SK-N-SH treated with all-trans-retinoic acid at 6 μM for 48 hours (cell line): ENCODE data around the gene SH2B3.
"Not testable (repeated sequence)": the region's sequence is repeated elsewhere in the genome, so short reads cannot be mapped to it uniquely, and the experiment has no call there.

Experiments
- ATAC-seq: fragments of 200-7000 bp; cut with Tn5 transposase; 3 replicates; pipeline ENCODE4 v1.9.1; 2020; ENCODE audit warnings: mild to moderate bottlenecking, moderate library complexity
- ARNTL ChIP-seq: fragments of 450-650 bp; formaldehyde crosslinking; IDR thresholded peaks from 2 replicates; pipeline ENCODE4 v1.5.0; 2020; ENCODE audit warnings: low read depth, mild to moderate bottlenecking, moderate library complexity, borderline replicate concordance
- BACH2 ChIP-seq: fragments of 250-450 bp; sonication (Bioruptor Pico); IDR thresholded peaks from 2 replicates; pipeline ENCODE4 v1.9.0; 2021; ENCODE audit warnings: mild to moderate bottlenecking, borderline replicate concordance
- CREB5 ChIP-seq: fragments of 250-450 bp; sonication (Bioruptor Pico); IDR thresholded peaks from 2 replicates; pipeline ENCODE4 v1.5.1; 2020; ENCODE audit warnings: low read depth, mild to moderate bottlenecking, moderate library complexity
- CSRNP3 ChIP-seq: fragments of 250-450 bp; sonication (Bioruptor Pico); IDR thresholded peaks from 2 replicates; pipeline ENCODE4 v1.5.1; 2021; ENCODE audit warnings: mild to moderate bottlenecking, moderate library complexity
- OSR1 ChIP-seq: fragments of 250-450 bp; sonication (Bioruptor Pico); IDR thresholded peaks from 2 replicates; pipeline ENCODE4 v1.8.0; 2022; ENCODE audit warnings: moderate library complexity, mild to moderate bottlenecking, inconsistent platforms
- PPARA ChIP-seq: fragments of 250-450 bp; sonication (Bioruptor Pico); IDR thresholded peaks from 2 replicates; pipeline ENCODE4 v1.5.0; 2020; ENCODE audit warnings: mild to moderate bottlenecking, borderline replicate concordance
- RARB ChIP-seq: fragments of 250-450 bp; sonication (Bioruptor Pico); IDR thresholded peaks from 2 replicates; pipeline ENCODE4 v1.8.0; 2021; ENCODE audit warnings: mild to moderate bottlenecking, moderate library complexity
- SNAI2 ChIP-seq: fragments of 250-450 bp; sonication (Bioruptor Pico); IDR thresholded peaks from 2 replicates; pipeline ENCODE4 v1.5.0; 2020; ENCODE audit warnings: mild to moderate bottlenecking, moderate library complexity
- TCF4 ChIP-seq: fragments of 250-450 bp; sonication (Bioruptor Pico); IDR thresholded peaks from 2 replicates; pipeline ENCODE4 v1.8.0; 2021; ENCODE audit warnings: mild to moderate bottlenecking, moderate library complexity, borderline replicate concordance
- TOX ChIP-seq: fragments of 250-450 bp; sonication (Bioruptor Pico); IDR thresholded peaks from 2 replicates; pipeline ENCODE4 v1.8.0; 2021; ENCODE audit warnings: mild to moderate bottlenecking, moderate library complexity, borderline replicate concordance
- ZC3H10 ChIP-seq: fragments of 250-450 bp; sonication (Bioruptor Pico); IDR thresholded peaks from 2 replicates; pipeline ENCODE4 v1.5.1; 2021; ENCODE audit warnings: mild to moderate bottlenecking, moderate library complexity
- ZFP3 ChIP-seq: fragments of 250-450 bp; sonication (Bioruptor Pico); IDR thresholded peaks from 2 replicates; pipeline ENCODE4 v1.5.0; 2020; ENCODE audit warnings: mild to moderate bottlenecking, moderate library complexity
- ZFP30 ChIP-seq: fragments of 450-650 bp; formaldehyde crosslinking; IDR thresholded peaks from 2 replicates; pipeline ENCODE4 v1.5.0; 2022; ENCODE audit warnings: mild to moderate bottlenecking, moderate library complexity
- ZNF70 ChIP-seq: fragments of 450-650 bp; formaldehyde crosslinking; IDR thresholded peaks from 2 replicates; pipeline ENCODE4 v1.5.0; 2020; ENCODE audit warnings: mild to moderate bottlenecking, moderate library complexity
- ZNF8 ChIP-seq: fragments of 450-650 bp; formaldehyde crosslinking; IDR thresholded peaks from 2 replicates; pipeline ENCODE4 v1.5.0; 2020; ENCODE audit warnings: mild to moderate bottlenecking, moderate library complexity
- TF ChIP-seq, protein P1 (sequence below): fragments of 250-450 bp; sonication (Bioruptor Pico); IDR thresholded peaks from 2 replicates; pipeline ENCODE4 v1.8.0; 2021; ENCODE audit warnings: low read depth, mild to moderate bottlenecking, moderate library complexity, borderline replicate concordance
- TF ChIP-seq, protein P2 (sequence below): fragments of 250-450 bp; sonication (Bioruptor Pico); IDR thresholded peaks from 2 replicates; pipeline ENCODE4 v1.5.0; 2020; ENCODE audit warnings: mild to moderate bottlenecking, moderate library complexity

SH2B3 gene

GRCh38 chr12:111369496-111370220 is 36.1 kb upstream of the SH2B3 start:
- TF ChIP-seq BACH2 (CRISPR knock-in tag), result no peak
- no peak for TF ChIP-seq OSR1 (CRISPR knock-in tag)
- TF ChIP-seq ZNF70 (CRISPR knock-in tag), result no peak
- TF ChIP-seq PPARA (CRISPR knock-in tag), result no peak
- ATAC-seq, result no peak

DNA sequence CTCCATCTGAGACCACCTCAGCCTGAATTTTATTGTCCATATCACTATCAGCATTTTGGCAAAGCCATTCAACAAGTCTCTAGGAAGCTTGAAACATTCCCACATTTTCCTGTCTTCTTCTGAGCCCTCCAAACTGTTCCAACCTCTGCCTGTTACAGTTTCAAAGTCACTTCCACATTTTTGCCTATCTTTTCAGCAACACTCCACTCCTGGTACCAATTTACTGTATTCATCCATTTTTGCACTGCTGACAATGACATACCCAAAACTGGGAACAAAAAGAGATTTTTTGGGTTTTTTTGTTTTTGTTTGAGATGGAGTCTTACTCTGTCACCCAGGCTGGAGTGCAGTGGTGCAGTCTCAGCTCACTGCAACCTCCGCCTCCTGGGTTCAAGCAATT is 32.5 kb upstream of the SH2B3 start:
- not testable (repeated sequence) for ATAC-seq

GRCh38 chr12:111377440-111377839 is 28.3 kb upstream of the SH2B3 start:
- ATAC-seq, result no peak
- TF ChIP-seq ZNF8, result no peak

GRCh38 chr12:111379942-111380554 is 25.7 kb upstream of the SH2B3 start:
- ATAC-seq, result no peak

GRCh38 chr12:111384596-111384995 is 21.1 kb upstream of the SH2B3 start:
- ATAC-seq, result no peak
- no peak for TF ChIP-seq ZNF70 (CRISPR knock-in tag)
- no peak for TF ChIP-seq TCF4 (CRISPR knock-in tag)
- no peak for TF ChIP-seq ZC3H10 (CRISPR knock-in tag)
- no peak for TF ChIP-seq CREB5
- TF ChIP-seq CSRNP3 (CRISPR knock-in tag), result no peak
- no peak for TF ChIP-seq SNAI2 (CRISPR knock-in tag)
- TF ChIP-seq, protein P1, sequence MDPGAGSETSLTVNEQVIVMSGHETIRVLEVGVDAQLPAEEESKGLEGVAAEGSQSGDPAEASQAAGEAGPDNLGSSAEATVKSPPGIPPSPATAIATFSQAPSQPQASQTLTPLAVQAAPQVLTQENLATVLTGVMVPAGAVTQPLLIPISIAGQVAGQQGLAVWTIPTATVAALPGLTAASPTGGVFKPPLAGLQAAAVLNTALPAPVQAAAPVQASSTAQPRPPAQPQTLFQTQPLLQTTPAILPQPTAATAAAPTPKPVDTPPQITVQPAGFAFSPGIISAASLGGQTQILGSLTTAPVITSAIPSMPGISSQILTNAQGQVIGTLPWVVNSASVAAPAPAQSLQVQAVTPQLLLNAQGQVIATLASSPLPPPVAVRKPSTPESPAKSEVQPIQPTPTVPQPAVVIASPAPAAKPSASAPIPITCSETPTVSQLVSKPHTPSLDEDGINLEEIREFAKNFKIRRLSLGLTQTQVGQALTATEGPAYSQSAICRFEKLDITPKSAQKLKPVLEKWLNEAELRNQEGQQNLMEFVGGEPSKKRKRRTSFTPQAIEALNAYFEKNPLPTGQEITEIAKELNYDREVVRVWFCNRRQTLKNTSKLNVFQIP (CRISPR knock-in tag), result no peak
- TF ChIP-seq, protein P2, sequence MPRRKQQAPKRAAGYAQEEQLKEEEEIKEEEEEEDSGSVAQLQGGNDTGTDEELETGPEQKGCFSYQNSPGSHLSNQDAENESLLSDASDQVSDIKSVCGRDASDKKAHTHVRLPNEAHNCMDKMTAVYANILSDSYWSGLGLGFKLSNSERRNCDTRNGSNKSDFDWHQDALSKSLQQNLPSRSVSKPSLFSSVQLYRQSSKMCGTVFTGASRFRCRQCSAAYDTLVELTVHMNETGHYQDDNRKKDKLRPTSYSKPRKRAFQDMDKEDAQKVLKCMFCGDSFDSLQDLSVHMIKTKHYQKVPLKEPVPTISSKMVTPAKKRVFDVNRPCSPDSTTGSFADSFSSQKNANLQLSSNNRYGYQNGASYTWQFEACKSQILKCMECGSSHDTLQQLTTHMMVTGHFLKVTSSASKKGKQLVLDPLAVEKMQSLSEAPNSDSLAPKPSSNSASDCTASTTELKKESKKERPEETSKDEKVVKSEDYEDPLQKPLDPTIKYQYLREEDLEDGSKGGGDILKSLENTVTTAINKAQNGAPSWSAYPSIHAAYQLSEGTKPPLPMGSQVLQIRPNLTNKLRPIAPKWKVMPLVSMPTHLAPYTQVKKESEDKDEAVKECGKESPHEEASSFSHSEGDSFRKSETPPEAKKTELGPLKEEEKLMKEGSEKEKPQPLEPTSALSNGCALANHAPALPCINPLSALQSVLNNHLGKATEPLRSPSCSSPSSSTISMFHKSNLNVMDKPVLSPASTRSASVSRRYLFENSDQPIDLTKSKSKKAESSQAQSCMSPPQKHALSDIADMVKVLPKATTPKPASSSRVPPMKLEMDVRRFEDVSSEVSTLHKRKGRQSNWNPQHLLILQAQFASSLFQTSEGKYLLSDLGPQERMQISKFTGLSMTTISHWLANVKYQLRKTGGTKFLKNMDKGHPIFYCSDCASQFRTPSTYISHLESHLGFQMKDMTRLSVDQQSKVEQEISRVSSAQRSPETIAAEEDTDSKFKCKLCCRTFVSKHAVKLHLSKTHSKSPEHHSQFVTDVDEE (CRISPR knock-in tag), result no peak
- TF ChIP-seq RARB (CRISPR knock-in tag), result no peak
- TF ChIP-seq ZFP3 (CRISPR knock-in tag), result no peak
- no peak for TF ChIP-seq ZFP30 (CRISPR knock-in tag)
- TF ChIP-seq TOX (CRISPR knock-in tag), result no peak
- TF ChIP-seq, all 23 proteins: peak for 0

More at GRCh38 chr12:111379942-111380554, 25.7 kb upstream of the SH2B3 start:
- TF ChIP-seq ARNTL (CRISPR knock-in tag), result no peak
- TF ChIP-seq ZFP30 (CRISPR knock-in tag), result no peak
- TF ChIP-seq ZC3H10 (CRISPR knock-in tag), result no peak
- TF ChIP-seq, protein P1 (CRISPR knock-in tag), result no peak
- no peak for TF ChIP-seq PPARA (CRISPR knock-in tag)
- TF ChIP-seq, all 23 proteins: peak for 0
